NOMO-1 treated with dmso at 0.1 percent for 144 hours (cell line): ENCODE data around the gene TSPEAR.
"Not testable (repeated sequence)": the region's sequence is repeated elsewhere in the genome, so short reads cannot be mapped to it uniquely, and the experiment has no call there.

ENCODE experiments used
- DNase-seq: peaks from one replicate; lab custom pipeline; 2025; ENCODE audit not compliant: unreplicated experiment; lab: John Stamatoyannopoulos, UW

Gene TSPEAR

GRCh38 chr21:44510508-44511218 lies 200.7 kb downstream of the TSPEAR start:
- DNase-seq: peak; percentile 19

GRCh38 chr21:44510109-44510507 lies 201.3 kb downstream of the TSPEAR start:
- no peak for DNase-seq

- no peak for DNase-seq
These were observed 201.8 kb downstream of the TSPEAR start for GRCh38 chr21:44509539-44509938.

GRCh38 chr21:44508711-44509445 lies 202.5 kb downstream of the TSPEAR start:
- no peak for DNase-seq

- no peak for DNase-seq
These were observed 203.0 kb downstream of the TSPEAR start for GRCh38 chr21:44508426-44508710.

- no peak for DNase-seq
These were observed 203.5 kb downstream of the TSPEAR start for GRCh38 chr21:44507673-44508425.

GRCh38 chr21:44506279-44507255 lies 204.8 kb downstream of the TSPEAR start:
- DNase-seq: no peak

GRCh38 chr21:44505673-44506278 lies 205.6 kb downstream of the TSPEAR start:
- DNase-seq: no peak

- DNase-seq: no peak
These were observed 207.4 kb downstream of the TSPEAR start for GRCh38 chr21:44503901-44504399.

GRCh38 chr21:44503006-44503889 lies 208.1 kb downstream of the TSPEAR start:
- not testable (repeated sequence) for DNase-seq

- no peak for DNase-seq
These were observed 209.0 kb downstream of the TSPEAR start for GRCh38 chr21:44502171-44502958.

- no peak for DNase-seq
These were observed 211.3 kb downstream of the TSPEAR start for GRCh38 chr21:44500111-44500510.

- DNase-seq: no peak
These were observed 211.7 kb downstream of the TSPEAR start for GRCh38 chr21:44499631-44500030.

- DNase-seq: no peak
These were observed 212.2 kb downstream of the TSPEAR start for GRCh38 chr21:44499211-44499560.

GRCh38 chr21:44498280-44499210 lies 212.8 kb downstream of the TSPEAR start:
- no peak for DNase-seq

- no peak for DNase-seq
These were observed 213.7 kb downstream of the TSPEAR start for GRCh38 chr21:44497703-44498126.
